GM13976 (cell line): Measurements from ENCODE around the gene ZP1.

Experiments used
- DNase-seq: peaks from one replicate; pipeline ENCODE4 v3.0.0; 2012; ENCODE audit warnings: low spot score
- CTCF ChIP-seq: IDR thresholded peaks from 2 replicates; pipeline ENCODE4 v1.5.1; 2012; ENCODE audit warnings: borderline replicate concordance, mild to moderate bottlenecking; ENCODE audit not compliant: insufficient read depth; ENCODE audit errors: extremely low read depth, missing control alignments, control extremely low read depth
- in situ Hi-C: fragments of 300-500 bp; cut with MboI; formaldehyde crosslinking; loops from one replicate; pipeline ENCODE4 v1.12.0; 2022; ENCODE audit warnings: low sequenced_read_pairs, mixed read lengths, inconsistent platforms; ENCODE audit not compliant: unreplicated experiment

ZP1 gene

DNA sequence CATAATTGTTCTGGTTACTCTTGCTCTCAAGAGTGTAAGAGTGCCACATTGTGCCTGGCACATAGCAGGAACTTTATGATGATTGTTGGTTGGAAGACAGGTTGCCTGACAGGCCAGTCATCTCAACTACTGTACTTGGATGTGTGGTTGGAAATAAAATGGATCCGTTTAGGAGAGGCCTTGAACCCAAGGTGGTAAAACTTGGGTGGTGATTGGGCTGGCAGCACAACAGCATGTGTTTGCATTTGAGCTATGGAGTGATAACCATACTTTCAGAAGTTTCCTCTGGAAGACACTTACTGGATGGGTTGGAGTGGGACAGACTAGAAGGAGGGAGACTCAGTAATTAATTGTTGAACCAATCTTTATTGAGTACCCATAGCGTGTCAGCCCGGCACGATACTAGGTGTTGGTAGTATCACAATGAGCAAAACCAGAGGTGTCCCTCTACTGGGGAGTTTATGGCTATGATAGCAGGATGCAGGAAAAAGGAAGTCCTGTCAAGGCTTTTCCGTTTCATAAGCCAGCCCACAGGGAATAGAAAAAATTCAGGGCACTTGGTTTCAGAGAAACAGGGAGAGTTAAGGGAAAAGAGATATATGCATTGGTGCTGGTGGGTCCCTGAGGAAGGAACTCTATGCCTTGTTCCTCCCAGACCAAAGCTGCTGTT is 43.5 kb downstream of the ZP1 start:
- DNase-seq = no peak
- in situ Hi-C loops = no loop called here
- TF ChIP-seq CTCF = no peak

- in situ Hi-C loops = no loop called here
- no peak for DNase-seq
- TF ChIP-seq CTCF = no peak
These were observed 45.0 kb downstream of the ZP1 start for GRCh38 chr11:60912223-60912850.

DNA sequence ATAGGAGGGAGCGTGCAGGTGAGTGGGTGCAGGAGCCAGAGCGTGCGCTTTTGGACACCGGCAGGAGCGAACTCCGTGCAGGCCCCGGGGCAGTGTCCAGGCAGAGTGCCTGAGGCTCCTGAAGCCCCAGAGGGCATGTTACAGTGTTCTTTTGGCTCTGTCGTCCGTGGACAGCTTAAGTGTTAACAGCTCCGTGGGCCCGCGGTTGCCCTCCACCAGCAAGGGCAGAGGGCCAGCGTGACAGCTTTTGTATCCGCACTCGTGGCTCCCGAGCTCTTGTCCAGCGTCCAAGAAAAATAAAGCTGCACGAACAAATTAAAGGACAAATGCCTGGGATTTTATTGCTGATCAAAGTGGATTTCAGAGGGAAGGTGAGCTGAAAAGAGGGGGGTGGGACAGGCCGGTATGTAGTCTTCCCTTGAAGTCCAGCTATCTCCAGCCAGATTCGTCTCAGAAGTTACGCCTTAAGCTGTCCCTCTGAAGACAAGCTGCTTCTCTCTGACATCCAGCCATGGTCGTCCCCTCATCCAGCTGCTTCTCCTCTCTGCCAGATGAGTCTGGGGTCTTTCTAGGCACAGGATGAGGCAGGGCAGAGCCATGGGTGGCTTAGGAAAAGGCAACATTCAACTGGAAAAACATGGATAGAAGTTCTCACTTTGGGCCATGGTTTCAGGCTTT is 45.6 kb downstream of the ZP1 start:
- TF ChIP-seq CTCF = no peak
- DNase-seq = no peak
- in situ Hi-C loops = no loop called here

GRCh38 chr11:60913793-60914632 is 46.7 kb downstream of the ZP1 start, which contains the start of gene TMEM109:
TSS of gene TMEM109 (plus strand) at chr11:60914158. CDS start at chr11:60919694, 5,536 bp downstream.
- no peak for TF ChIP-seq CTCF
- in situ Hi-C loops = no loop called here
- DNase-seq = peak; percentile 92

GRCh38 chr11:60914633-60915247 is 47.4 kb downstream of the ZP1 start:
- no peak for DNase-seq
- in situ Hi-C loops = no loop called here
- no peak for TF ChIP-seq CTCF
